HG03066 (cell line): ENCODE measurements around the gene ACTA2.

ENCODE experiments used
- ATAC-seq: cut with Tn5 transposase; IDR thresholded peaks from one replicate; pipeline ENCODE4 v1.9.1; 2021; ENCODE audit warnings: low read depth; ENCODE audit not compliant: unreplicated experiment

ACTA2 gene

DNA sequence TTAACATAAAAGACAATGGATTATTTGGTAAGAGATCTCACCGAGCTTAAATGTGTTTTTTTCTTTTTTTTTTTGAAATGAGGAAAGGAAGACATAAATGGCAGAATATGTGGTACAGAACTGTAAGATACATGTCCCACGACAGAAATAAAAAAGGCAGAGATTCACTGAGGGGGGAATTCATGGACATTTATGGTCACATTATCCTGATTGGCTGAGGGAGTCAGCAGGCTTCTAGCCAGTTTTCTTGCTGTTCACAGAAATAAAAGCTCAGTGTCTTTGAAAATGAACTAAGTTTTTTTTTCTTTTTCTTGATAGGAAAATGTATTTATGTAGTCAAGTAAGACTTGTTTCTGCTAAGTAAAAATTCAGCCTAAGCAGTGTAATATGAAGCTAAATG is 29.8 kb upstream of the ACTA2 start:
- ATAC-seq: no peak

DNA sequence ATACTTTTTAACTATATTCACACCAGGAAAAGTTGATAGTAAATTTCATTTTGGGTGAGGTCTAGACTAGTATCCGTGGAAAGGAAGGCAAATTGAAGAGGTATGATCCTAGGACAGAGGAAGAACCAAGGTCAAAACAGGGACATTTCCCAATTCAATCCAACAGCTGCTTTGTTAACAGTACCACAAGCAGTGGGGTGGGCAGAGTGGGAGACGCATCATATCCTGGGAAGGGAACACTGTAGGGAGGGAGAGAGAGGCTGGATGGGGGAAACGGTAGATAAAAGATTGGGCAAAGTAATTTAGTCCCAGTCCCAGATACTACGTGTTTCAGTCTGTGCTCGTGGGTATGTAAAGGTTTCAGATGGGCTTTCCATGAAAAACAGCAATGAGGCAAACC is 28.9 kb upstream of the ACTA2 start:
- ATAC-seq: no peak

DNA sequence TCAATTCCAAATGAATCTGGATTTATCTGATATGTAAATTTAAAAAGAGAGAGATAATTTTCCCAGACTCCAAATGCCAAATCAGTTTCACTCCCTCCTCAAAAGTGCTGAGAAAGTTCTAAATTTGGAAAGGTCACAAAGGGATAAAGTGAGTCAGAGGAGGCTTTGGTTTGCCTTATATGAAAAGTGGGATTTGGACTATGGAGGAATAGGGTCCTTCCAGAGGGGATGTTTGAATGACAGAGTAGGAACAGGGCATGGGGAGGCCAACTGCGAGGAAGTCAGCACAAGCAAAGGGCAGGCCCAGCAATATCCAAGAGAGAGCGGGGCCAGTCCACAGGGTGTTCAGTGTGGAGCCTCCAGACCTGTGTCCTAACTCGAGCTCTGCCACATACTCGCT is 28.2 kb upstream of the ACTA2 start:
- ATAC-seq: no peak

DNA sequence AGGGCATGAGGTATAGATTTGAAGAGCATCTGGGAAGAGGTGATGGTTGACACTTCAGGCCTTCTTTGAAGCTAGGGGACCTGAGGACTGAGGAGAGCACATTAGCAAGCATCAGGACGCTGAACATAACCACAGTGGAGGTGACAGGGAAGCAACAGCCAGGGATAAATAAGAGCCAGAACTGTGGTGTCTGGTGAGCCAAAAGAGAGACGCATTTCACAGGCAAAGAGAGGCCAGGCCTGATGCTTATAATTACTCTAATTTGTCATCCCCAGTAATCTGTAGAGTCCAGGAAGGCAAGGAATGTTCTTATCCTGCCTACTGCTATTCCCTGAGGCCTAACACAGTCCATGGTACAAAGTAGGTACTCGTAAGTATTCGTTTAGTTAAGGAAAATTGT is 27.7 kb upstream of the ACTA2 start:
- no peak for ATAC-seq

DNA sequence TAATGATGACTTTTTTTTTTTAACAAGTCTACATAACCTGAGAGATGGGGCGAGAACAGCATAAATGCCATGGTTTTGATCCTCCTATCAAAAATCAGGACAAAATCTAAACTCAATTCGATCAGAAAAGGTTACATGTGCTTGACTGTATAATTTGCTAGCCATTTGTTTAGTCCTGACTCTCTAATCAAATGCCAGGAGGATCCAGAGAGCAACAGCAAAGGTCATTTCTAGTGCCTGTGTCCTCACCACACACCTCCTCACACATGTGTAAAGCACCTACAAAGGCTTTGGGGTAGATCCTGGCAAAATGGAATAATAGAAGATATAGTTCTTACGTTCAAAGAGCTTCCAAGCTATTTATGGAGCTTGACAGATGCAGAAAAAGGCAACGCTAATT is 27.0 kb upstream of the ACTA2 start:
- ATAC-seq: no peak

DNA sequence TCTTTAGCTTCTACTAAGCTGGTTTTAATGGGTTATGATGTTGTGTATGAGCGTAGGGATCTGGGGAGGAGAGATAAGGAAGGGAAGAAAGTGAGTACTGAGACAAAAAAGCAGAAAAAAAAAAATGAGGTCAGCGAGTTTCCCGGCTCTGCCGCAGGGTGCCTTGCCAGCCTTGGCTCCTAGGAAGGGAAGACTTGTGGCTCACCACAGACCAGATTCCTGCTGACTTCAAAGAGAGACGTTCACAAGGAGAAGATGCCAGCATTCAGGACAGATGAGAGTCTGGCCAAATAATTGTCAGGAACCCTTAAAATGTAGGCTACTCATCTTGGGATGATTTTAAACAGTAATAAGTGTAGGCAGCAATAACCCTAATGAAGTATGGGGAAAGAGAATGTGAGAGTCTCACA is 26.6 kb upstream of the ACTA2 start:
- no peak for ATAC-seq

DNA sequence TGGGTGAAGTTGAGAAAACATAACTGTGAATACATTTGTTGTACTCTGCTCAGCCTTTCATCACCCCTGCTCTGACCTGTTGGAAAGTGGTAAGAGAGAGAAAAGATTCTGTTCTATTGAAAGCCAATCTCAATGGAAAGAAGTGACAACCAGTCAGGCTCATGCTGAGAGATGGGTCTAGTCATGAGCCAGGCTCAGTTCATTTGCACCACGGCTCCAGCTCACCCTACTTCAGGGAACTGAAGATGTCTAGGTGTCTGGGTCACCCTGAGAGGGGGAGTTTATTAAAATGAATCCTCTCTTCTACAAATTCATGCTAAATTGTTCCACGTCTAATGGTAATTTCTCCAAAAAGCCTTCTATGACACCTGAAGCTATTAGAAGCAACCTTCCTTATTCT is 25.9 kb upstream of the ACTA2 start:
- ATAC-seq: no peak

DNA sequence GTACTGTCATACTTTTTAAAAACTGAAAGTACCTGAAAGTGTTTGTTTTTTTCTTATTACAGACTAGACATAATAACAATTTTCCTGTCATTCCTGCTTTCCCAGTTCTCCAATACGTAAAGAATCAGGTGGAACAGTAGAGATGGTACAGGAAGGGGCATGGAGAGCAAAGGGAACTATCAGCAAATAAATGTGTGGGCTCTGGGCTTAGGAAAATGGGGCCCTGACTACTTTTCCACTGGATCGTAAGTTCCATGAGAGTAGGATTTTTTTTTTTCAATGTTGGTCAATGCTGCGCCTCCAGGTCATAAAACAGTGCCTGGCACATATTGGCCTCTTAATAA is 22.8 kb upstream of the ACTA2 start:
- ATAC-seq: no peak

DNA sequence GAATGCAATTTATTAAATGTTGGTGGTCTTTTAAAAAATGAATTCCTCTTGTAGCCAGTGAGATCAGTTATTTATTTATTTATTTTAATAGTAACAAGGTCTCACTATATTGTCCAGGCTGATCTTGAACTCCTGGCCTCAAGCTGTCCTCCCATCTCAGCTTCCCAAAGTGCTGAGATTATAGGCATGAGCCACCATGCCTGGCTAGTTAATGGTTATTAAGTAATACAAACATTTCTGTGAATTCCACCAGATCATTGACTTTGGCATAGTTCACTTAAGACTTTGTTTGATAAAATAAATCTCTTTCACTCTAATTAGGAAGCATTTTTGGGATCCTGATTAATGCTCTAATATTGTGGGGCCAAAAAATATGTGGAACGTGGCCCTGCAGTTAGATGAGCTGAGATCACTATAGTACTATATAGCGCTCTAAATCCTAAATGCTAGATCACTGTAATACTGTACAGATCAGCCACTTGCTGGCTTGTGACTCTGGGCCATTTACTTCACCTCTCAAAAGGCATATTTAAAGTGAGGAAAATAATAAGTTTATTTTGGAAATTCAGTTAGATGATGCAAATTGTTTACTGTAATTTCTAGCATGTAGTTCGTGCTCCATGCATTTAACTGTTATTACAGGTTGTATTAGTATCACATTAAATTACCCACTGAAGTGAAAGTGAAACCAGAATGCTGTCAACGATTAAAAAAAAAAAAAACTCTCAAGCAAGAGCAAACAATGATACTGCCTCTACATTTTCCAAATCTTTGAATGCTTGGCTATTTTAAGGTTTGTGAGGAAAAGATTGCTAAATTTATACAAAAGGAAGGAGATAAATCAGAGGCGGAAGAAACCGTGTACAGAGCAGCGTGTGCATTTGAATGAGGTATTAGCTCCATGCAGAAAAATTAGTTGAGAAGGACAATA is 22.1 kb upstream of the ACTA2 start:
- ATAC-seq: no peak

DNA sequence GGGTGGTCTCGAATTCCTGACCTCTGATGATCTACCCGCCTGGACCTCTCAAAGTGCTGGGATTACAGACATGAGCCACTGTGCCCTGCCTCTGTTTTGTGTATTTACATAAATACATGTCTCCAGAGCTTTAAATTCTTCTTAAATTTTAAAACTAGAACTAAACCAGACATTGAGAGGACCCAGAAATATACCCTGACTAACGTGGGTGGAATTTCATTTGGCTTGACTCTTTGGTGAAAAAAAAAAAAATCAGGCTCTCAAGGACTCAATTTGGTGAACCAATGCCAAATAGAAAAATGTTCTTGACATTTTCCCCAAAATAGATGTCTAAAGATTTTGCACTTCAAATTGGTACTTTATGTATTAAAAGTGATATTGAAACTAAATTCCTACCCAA is 21.4 kb upstream of the ACTA2 start:
- ATAC-seq: no peak

DNA sequence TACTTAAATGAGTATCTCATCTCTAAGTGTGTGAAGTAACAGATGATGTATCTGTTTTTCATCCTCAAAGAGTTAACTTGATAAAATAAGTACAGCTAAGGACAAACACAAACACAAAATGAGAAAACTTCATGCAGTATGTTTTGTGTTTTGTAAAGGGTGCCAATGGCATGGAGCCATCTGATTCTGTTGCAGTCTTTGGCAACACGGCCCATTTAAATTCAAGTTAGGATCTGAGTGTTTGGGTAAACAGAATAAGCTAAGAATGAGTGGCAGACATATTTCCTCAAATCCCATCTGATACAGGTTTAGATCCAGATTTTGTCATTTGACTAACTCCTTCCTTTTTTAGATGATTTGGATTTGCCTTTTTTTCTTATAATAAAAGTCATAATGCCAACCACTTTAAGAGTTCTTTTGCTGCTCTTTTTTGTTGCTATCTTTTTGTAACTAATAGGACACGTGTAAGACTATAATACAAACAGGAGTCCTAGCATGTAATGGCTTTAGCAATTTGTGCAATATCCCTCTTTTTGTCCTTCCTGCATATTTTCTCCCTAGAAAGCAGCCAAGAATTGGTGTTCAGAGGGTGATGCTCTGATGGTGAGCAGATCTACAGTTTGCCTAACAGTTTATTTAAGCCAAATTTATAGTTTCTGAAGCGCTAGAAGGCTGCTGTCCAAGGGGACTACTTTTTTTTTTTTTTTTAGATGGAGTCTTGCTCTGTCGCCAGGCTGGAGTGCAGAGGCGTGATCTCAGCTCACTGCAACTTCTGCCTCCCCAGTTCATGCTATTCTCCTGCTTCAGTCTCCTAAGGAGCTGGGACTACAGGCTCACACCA is 18.9 kb upstream of the ACTA2 start:
- no peak for ATAC-seq

DNA sequence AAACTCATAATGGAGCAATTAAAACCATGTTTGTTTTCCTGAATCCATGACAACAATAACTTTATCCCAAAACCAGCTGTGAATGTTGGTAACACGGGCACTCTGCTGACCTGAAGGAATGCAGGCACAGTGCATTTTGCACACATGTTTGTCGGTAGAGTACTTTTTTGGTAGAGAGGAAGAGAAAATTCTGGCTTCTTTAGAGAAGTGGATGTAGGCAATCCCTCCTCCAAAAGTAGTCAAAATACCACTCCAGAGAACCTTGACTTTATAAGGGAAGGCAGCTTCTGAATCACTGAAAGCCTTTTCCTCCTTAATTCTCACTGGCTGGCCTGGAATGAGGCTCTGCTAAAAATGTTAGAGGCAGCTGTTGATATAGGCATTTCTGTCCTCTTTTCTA is 15.8 kb upstream of the ACTA2 start:
- no peak for ATAC-seq

DNA sequence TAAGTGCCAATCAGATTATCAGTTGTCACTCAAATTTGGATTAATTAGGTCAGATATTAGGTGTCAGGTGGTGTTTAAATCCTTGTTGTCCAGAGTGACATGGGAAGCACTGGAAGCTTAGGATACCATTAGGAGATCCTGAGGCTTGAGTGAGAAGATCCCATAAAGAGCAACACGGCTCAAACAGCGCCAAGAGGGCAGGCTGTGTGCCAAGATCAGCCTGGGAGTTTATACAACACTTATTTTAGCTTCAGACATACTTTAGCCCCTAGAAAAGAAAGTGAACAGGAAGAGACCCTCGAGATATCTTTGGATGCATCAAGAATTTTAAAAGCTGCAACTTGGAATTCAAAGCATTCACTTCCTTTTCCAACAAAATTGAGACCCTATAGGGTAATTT is 14.2 kb upstream of the ACTA2 start:
- ATAC-seq: no peak

DNA sequence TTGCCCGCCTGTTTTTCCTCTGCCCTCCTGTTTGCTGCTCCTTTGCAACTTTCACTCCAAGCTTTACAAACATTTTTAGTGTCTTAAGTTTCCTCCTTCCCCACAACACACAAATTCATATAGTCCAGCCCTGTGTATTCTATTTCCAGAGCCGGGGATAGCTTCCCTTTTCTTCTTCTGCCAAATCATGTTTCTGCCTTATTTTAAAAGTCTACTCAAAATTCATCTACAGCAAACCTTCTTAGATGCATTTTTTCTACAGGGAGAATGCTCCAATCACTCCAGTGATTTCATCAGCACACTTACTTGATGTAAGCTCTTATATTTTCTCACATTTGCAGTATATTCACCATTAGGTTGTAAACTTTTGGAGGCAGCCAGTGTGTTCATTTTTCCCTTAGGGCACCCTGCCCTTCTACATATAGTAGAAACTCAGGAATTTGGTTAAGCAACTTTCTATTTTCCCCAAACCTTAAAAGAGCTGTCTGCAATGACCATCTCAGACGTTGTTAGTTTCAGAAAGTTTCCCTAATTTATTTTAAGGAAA is 12.4 kb upstream of the ACTA2 start:
- no peak for ATAC-seq

DNA sequence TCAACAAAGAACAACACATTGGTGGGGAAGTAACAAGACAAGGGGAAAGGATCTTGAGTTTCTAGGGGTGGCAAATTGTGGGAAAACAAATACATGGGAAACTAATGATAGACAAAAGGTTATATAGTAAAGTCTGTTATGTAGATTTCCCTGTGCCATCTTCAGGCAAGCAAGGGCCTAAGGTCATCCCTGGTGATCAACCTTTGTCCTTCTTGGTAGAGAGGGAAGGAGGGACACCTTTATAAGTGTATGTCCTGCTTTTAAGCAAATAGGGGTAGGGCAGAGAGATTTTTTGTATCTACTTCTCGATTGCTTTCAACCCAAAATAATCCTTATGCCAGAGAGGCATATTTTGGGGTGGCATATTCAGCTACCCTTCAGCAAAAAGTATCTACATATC is 11.8 kb upstream of the ACTA2 start:
- ATAC-seq: no peak

DNA sequence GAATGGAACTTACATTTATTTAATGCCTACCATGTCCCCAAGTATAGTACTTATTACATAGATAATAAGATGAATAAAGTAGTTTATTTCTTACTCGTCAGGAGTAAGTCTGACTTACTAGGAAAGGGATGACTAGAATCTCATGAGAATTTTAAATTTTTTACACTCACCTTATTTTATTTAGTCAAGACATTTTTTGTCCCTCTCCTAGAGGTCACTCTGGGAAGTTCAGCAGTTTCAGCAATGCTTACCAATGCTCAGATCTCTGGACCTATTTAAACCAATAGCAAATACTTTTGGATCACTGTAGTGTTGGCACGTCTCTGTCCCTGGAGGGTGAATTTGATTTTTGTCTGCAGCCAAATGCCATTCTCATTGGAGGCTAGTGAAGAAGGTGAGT is 10.7 kb upstream of the ACTA2 start:
- ATAC-seq: no peak

DNA sequence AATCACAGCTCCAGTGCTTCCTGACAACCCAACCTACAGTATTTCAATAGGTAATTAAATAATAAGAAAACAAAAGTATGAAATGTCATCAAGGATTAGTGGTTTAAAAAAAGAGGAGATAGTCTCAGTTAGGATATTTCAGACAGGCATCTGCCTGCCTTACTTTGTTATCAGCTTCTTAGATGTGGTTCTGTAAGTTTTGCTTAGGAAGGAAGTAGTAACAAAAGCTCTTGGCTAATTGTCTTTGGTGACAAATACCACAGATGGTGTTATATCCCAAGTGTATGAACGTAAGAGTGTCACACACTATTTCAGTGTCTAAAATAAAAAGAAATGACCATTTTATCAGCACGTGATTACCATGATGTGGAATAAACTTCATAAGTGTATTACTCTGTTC is 9.8 kb upstream of the ACTA2 start:
- ATAC-seq: no peak

DNA sequence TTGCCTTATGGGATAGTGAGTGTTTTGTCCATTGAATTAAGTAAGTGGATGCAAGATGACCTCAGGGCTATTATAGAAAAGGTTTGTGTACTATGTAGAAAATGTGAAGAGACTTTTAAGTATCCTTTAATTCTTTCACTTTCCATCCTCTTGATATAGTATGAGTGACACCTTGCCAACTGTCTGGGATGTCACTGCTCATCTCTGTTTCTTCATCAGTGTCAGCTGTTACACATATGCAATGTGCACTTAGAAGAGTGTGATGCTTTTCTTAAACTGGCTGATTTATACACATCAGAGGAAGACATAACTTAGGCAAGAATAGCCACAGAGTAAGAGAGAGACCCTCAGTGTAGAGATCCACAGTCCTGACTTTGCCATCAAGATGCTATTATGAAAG is 8.7 kb upstream of the ACTA2 start:
- no peak for ATAC-seq

DNA sequence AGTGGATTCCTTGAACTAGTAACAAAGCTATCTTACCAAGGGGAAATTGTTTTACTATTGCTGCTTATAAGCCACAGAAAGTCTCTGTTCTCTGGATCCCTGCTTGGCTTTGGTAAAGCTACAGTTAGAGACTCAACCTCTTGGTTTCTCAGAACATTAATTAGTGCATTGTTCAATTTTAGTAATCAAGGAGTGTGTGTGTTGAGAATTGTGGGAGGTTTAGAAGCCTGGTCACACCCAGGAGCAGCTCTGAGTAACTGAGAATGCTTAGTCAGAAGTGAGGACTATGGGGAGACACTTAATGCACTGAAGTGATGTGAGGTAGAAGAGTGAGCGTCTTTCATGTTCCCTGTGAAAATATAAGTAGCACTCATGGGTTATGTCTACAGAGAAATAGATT is 8.2 kb upstream of the ACTA2 start:
- ATAC-seq: no peak

DNA sequence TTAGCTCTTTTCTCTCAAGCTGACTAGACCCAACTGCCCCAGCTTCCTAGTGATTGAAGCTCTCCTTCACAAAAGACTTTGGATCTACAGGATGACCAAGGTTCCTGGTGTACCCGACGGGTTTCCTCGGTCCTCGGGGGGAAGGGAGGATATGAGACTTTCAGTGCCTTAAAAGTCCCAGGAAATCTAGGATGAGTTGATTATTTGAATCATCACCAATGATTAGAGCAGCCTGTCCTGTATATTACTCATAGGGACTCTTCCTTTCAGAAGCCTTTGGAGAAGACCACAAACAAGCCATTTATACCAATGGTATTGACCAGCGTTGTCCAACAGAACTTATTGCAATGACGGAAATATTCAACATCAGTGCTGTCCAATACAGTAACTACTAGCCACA is 6.1 kb upstream of the ACTA2 start:
- ATAC-seq: no peak

DNA sequence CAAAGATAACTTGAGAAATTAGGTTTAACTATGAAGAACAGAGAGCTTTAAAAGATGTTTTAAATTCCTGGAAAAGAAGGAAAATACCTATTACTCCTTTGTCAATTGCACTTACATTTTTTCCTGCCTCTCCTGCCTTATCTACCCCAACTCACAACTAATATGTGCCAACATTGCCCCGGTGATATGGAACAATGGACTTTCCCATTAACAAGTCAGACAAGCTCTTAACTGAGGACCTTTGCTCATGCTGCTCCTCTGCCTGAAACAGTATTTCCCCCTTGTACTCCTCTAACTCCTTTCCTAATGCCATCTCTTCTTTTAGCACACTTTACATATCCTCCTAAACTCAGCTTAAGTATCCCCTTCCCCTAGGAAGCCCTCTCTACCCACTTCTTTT is 4.8 kb upstream of the ACTA2 start:
- no peak for ATAC-seq
